Measurements from ENCODE around the gene RRP1. TPM values are rescaled to one million over a fixed set of nuclear protein-coding genes. Genes with fewer than 3 reads are reported as not detected.

The RRP1 gene
- total RNA-seq, 1 experiment from 2014 or later = 53.9 TPM

DNA sequence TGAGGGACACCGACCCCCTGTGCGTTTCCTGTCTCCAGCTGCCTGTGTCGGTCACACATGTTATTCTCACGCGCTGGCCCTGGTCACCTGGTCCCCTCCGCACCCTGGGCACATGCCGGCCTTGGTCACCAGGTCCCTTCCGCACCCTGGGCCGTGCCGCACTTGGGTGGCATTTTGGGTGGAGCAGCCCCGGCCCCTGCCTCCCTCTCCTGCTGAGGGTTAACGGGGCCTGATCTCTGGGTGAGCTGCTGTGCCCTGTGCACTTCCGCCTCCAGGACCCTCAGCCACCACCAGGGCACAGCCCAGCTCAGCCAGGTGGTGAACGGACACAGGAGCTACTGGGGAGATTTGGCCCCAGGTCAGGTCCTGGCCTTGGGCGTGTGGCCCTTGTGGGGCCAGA lies 26.6 kb downstream of the RRP1 start:
- no peak overlapping the region for H3K4me3 ChIP-seq (replicated peaks in 1 of 2; ENCODE audit: low read depth in 1 of 2, low read length in 2 of 2)
- ChIA-PET POLR2A (no interaction called here), RAD21 (ENCODE audit: low non-redundant PET in 1 of 2, low total read pairs in 2 of 2, uncharacterized antibody in 2 of 2, unreplicated experiment in 2 of 2) (no interaction called here), CTCF (no interaction called here)
- no peaks in the 10 kb centered on the region for H3K9me3 ChIP-seq (ENCODE audit: control insufficient read depth in 1 of 2, insufficient read depth in 1 of 2, low read depth in 1 of 2, low read length in 2 of 2)
- H3K27me3 ChIP-seq (ENCODE audit: insufficient read depth, low read length) = no peaks in the 10 kb centered on the region
- DNase-seq (ENCODE audit: low read depth, low spot score) = no peak
- H4K20me1 ChIP-seq (ENCODE audit: insufficient read depth) = no peaks in the 10 kb centered on the region
- H3K79me2 ChIP-seq (ENCODE audit: insufficient read depth, low read length) = no peaks in the 10 kb centered on the region
- H3K36me3 ChIP-seq (ENCODE audit: control insufficient read depth in 1 of 2, insufficient read depth in 2 of 2, low read length in 2 of 2) = no peaks in the 10 kb centered on the region
- no peak overlapping the region for H2AFZ ChIP-seq (ENCODE audit: low read depth, low read length, poor library complexity, severe bottlenecking)
- BruUV-seq (replicated peaks) = no TSS peak
- H3K9ac ChIP-seq (ENCODE audit: low read length) = no peak overlapping the region
- TF ChIP-seq, protein P1, sequence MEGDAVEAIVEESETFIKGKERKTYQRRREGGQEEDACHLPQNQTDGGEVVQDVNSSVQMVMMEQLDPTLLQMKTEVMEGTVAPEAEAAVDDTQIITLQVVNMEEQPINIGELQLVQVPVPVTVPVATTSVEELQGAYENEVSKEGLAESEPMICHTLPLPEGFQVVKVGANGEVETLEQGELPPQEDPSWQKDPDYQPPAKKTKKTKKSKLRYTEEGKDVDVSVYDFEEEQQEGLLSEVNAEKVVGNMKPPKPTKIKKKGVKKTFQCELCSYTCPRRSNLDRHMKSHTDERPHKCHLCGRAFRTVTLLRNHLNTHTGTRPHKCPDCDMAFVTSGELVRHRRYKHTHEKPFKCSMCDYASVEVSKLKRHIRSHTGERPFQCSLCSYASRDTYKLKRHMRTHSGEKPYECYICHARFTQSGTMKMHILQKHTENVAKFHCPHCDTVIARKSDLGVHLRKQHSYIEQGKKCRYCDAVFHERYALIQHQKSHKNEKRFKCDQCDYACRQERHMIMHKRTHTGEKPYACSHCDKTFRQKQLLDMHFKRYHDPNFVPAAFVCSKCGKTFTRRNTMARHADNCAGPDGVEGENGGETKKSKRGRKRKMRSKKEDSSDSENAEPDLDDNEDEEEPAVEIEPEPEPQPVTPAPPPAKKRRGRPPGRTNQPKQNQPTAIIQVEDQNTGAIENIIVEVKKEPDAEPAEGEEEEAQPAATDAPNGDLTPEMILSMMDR (IDR thresholded peaks at IDR 0.05 in 2 of 3, conservative IDR thresholded peaks at IDR 0.05 in 1 of 3; ENCODE audit: borderline replicate concordance in 1 of 3, insufficient read depth in 1 of 3, low read depth in 2 of 3, low read length in 2 of 3) = no peak
- TF ChIP-seq, protein P2, sequence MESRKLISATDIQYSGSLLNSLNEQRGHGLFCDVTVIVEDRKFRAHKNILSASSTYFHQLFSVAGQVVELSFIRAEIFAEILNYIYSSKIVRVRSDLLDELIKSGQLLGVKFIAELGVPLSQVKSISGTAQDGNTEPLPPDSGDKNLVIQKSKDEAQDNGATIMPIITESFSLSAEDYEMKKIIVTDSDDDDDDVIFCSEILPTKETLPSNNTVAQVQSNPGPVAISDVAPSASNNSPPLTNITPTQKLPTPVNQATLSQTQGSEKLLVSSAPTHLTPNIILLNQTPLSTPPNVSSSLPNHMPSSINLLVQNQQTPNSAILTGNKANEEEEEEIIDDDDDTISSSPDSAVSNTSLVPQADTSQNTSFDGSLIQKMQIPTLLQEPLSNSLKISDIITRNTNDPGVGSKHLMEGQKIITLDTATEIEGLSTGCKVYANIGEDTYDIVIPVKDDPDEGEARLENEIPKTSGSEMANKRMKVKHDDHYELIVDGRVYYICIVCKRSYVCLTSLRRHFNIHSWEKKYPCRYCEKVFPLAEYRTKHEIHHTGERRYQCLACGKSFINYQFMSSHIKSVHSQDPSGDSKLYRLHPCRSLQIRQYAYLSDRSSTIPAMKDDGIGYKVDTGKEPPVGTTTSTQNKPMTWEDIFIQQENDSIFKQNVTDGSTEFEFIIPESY (IDR thresholded peaks at IDR 0.05; ENCODE audit: extremely low read depth, insufficient replicate concordance, low read length) = no peak
- TF ChIP-seq POLR2A (IDR thresholded peaks at IDR 0.05; ENCODE audit: borderline replicate concordance, extremely low read depth, insufficient read depth, insufficient read length) (no peak), ZFX (IDR thresholded peaks at IDR 0.05) (no peak), TCF7L2 (IDR thresholded peaks at IDR 0.05; ENCODE audit: borderline replicate concordance, extremely low read depth, insufficient read depth, insufficient read length) (no peak), POLR2AphosphoS5 (IDR thresholded peaks at IDR 0.05; ENCODE audit: low read depth, low read length) (no peak), RAD21 (IDR thresholded peaks at IDR 0.05; ENCODE audit: low read depth) (no peak), FOSL1 (IDR thresholded peaks at IDR 0.05; ENCODE audit: low read depth) (no peak), ZNF274 (IDR thresholded peaks at IDR 0.05; ENCODE audit: low read depth, low read length) (no peak), CBX3 (IDR thresholded peaks at IDR 0.05; ENCODE audit: low read depth) (no peak)
- TF ChIP-seq, protein P3, sequence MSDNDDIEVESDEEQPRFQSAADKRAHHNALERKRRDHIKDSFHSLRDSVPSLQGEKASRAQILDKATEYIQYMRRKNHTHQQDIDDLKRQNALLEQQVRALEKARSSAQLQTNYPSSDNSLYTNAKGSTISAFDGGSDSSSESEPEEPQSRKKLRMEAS (IDR thresholded peaks at IDR 0.05) = no peak
- TF ChIP-seq, protein P4, sequence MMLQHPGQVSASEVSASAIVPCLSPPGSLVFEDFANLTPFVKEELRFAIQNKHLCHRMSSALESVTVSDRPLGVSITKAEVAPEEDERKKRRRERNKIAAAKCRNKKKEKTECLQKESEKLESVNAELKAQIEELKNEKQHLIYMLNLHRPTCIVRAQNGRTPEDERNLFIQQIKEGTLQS (IDR thresholded peaks at IDR 0.05) = no peak
- no peak for ATAC-seq
- H3K27ac ChIP-seq (ENCODE audit: low read depth, low read length) = peak overlapping the region; percentile 36; the same call in 1 of the 2 replicates
- intact Hi-C loops (cut with micrococcal nuclease) = no loop called here
- H3K9me2 ChIP-seq (ENCODE audit: insufficient read depth) = no peaks in the 10 kb centered on the region
- peaks cover 8 to 20% of the 10 kb centered on the region in 2 experiments for H3K4me1 ChIP-seq (ENCODE audit: control insufficient read depth in 1 of 2, insufficient read depth in 2 of 2, low read length in 2 of 2)
- H3K4me2 ChIP-seq (ENCODE audit: low read length) = peak overlapping the region; percentile 55; the same call in 1 of the 2 replicates
